Common myeloid progenitor, CD34-positive (primary cell): ENCODE measurements around the gene RPS6KL1.

Experiments
- CTCF ChIA-PET: fragments of 350-600 bp; sonication (Branson Sonifier 250); formaldehyde crosslinking; loops from one replicate; lab custom pipeline; 2021; ENCODE audit warnings: antibody characterized with exemption; lab: Charles Lee
- POLR2A ChIA-PET: fragments of 350-600 bp; sonication (Branson Sonifier 250); formaldehyde crosslinking; loops from one replicate; lab custom pipeline; 2021; ENCODE audit warnings: antibody characterized with exemption; lab: Charles Lee
- DNase-seq, 3 donors: peaks; one replicate each; pipeline versions ENCODE4 v3.0.0 to v3.0.0-alpha.2; 2013
- H3K27ac ChIP-seq, 2 experiments: 1 replicate in 1 of 2; 2 replicates in 1 of 2; pipeline ENCODE4 v1.7.0; 2013; ENCODE audit warnings: inconsistent platforms in 2 of 2, low read length in 2 of 2, mild to moderate bottlenecking in 2 of 2, low read depth in 1 of 2, moderate library complexity in 1 of 2; ENCODE audit not compliant: severe bottlenecking in 2 of 2, insufficient read depth in 1 of 2, poor library complexity in 1 of 2
- H3K27me3 ChIP-seq, 5 experiments: replicated peaks in 2 of 5; 1 replicate in 3 of 5; 2 replicates in 2 of 5; pipeline versions ENCODE4 v1.6.1 to v1.7.0; 2013; ENCODE audit warnings: low read length in 4 of 5, mild to moderate bottlenecking in 2 of 5, moderate library complexity in 2 of 5, inconsistent platforms in 1 of 5; ENCODE audit not compliant: insufficient read depth in 5 of 5, control insufficient read depth in 4 of 5
- H3K36me3 ChIP-seq, 4 experiments: 1 replicate in 2 of 4; 2 replicates in 2 of 4; pipeline versions ENCODE4 v1.6.1 to v1.7.0; 2013; ENCODE audit warnings: low read length in 3 of 4, control low read depth in 1 of 4, mild to moderate bottlenecking in 1 of 4; ENCODE audit not compliant: control insufficient read depth in 4 of 4, insufficient read depth in 4 of 4
- H3K4me1 ChIP-seq, 4 experiments: 1 replicate in 3 of 4; 2 replicates in 1 of 4; pipeline versions ENCODE4 v1.6.1 to v1.7.1; 2013; ENCODE audit warnings: low read length in 3 of 4, mild to moderate bottlenecking in 3 of 4, control low read depth in 1 of 4, inconsistent platforms in 1 of 4, moderate library complexity in 1 of 4; ENCODE audit not compliant: control insufficient read depth in 4 of 4, insufficient read depth in 4 of 4; ENCODE audit errors: control extremely low read depth in 1 of 4
- H3K4me3 ChIP-seq, 7 experiments: 1 replicate in 4 of 7; 2 replicates in 3 of 7; pipeline versions ENCODE4 v1.5.1 to v1.7.0; 2013; ENCODE audit warnings: mild to moderate bottlenecking in 7 of 7, low read length in 6 of 7, moderate library complexity in 6 of 7, inconsistent platforms in 2 of 7, low read depth in 2 of 7, control low read depth in 1 of 7; ENCODE audit not compliant: insufficient read depth in 4 of 7, control insufficient read depth in 1 of 7; ENCODE audit errors: extremely low read depth in 1 of 7
- H3K9me3 ChIP-seq, 5 experiments: 1 replicate in 4 of 5; 2 replicates in 1 of 5; pipeline versions ENCODE4 v1.6.1 to v1.7.1; 2013; ENCODE audit warnings: low read length in 4 of 5, mild to moderate bottlenecking in 2 of 5, inconsistent platforms in 1 of 5, low read depth in 1 of 5, moderate library complexity in 1 of 5; ENCODE audit not compliant: control insufficient read depth in 4 of 5, insufficient read depth in 2 of 5; ENCODE audit errors: control extremely low read depth in 1 of 5
- WGBS: methylation state at CpG from one replicate; pipeline ENCODE4 v1.1.5; 2013; ENCODE audit not compliant: insufficient coverage; 5-methylcytosine and 5-hydroxymethylcytosine counted together

RPS6KL1 gene

GRCh38 chr14:74962493-74962892 lies 39.4 kb upstream of the RPS6KL1 start:
- H3K4me3 ChIP-seq, result no peak overlapping the region
- H3K9me3 ChIP-seq, result no peaks in the 10 kb centered on the region
- WGBS, result 68% methylated on average over 7 of the region's 8 CpGs
- ChIA-PET CTCF (interaction anchor here (0.8 to 1.3 kb wide), 6 partner anchors 11 to 127 kb away, joined by 3 to 4 read pairs (median 3); partner anchors contain the start of gene RPS6KL1), POLR2A (no interaction called here)
- no peak overlapping the region for H3K27ac ChIP-seq
- no peaks in the 10 kb centered on the region for H3K27me3 ChIP-seq
- DNase-seq, result peak in 2 of 3 donors; percentile 43 to 52
- H3K4me1 ChIP-seq, result peaks cover 4 to 32% (median 14%) of the 10 kb centered on the region in 4 experiments
- no peaks in the 10 kb centered on the region for H3K36me3 ChIP-seq

GRCh38 chr14:74962046-74962445 lies 39.0 kb upstream of the RPS6KL1 start:
- no peak overlapping the region for H3K27ac ChIP-seq
- H3K9me3 ChIP-seq, result no peaks in the 10 kb centered on the region
- ChIA-PET CTCF (interaction anchor here (0.8 to 1.6 kb wide), 9 partner anchors 9 to 127 kb away, joined by 3 to 4 read pairs (median 3); partner anchors contain the start of gene RPS6KL1), POLR2A (no interaction called here)
- H3K4me3 ChIP-seq, result no peak overlapping the region
- H3K4me1 ChIP-seq, result peaks cover 4 to 32% (median 14%) of the 10 kb centered on the region in 4 experiments
- 16% methylated on average over 7 of the region's 11 CpGs for WGBS
- no peaks in the 10 kb centered on the region for H3K36me3 ChIP-seq
- DNase-seq, result no peak
- no peaks in the 10 kb centered on the region for H3K27me3 ChIP-seq

- CTCF ChIA-PET, result interaction anchor here (0.6 to 1.6 kb wide), 9 partner anchors 10 to 128 kb away, joined by 3 to 4 read pairs (median 3); no protein-coding TSS in a partner anchor
These were observed 38.3 kb upstream of the RPS6KL1 start for GRCh38 chr14:74961238-74961911.

GRCh38 chr14:74960736-74961135 lies 37.7 kb upstream of the RPS6KL1 start:
- H3K27ac ChIP-seq, result no peak overlapping the region
- H3K4me3 ChIP-seq, result no peak overlapping the region
- peaks cover 0 to 4% (median 0%) of the 10 kb centered on the region in 5 experiments for H3K27me3 ChIP-seq
- no peaks in the 10 kb centered on the region for H3K9me3 ChIP-seq
- no peak for DNase-seq
- ChIA-PET CTCF (interaction anchor here (1.5 to 1.6 kb wide), 2 partner anchors 10 to 352 kb away, joined by 3 to 4 read pairs; no protein-coding TSS in a partner anchor), POLR2A (no interaction called here)
- no peaks in the 10 kb centered on the region for H3K36me3 ChIP-seq
- peaks cover 4 to 32% (median 16%) of the 10 kb centered on the region in 4 experiments for H3K4me1 ChIP-seq
- WGBS, result 91% methylated on average over 4 of the region's 4 CpGs

More at GRCh38 chr14:74961238-74961911, 38.3 kb upstream of the RPS6KL1 start:
- H3K27ac ChIP-seq, result no peak overlapping the region
- 75% methylated on average over 4 of the region's 5 CpGs for WGBS
- no peaks in the 10 kb centered on the region for H3K36me3 ChIP-seq
- POLR2A ChIA-PET, result no interaction called here
- H3K4me3 ChIP-seq, result no peak overlapping the region
- DNase-seq, result no peak
- H3K9me3 ChIP-seq, result no peaks in the 10 kb centered on the region
- no peaks in the 10 kb centered on the region for H3K27me3 ChIP-seq
- peaks cover 4 to 32% (median 14%) of the 10 kb centered on the region in 4 experiments for H3K4me1 ChIP-seq

GRCh38 chr14:74959596-74960180 lies 36.6 kb upstream of the RPS6KL1 start:
- 78% methylated on average over 4 of the region's 5 CpGs for WGBS
- no peak for DNase-seq
- ChIA-PET CTCF (interaction anchor here (0.6 to 1.6 kb wide), 6 partner anchors 12 to 766 kb away, joined by 3 to 5 read pairs (median 3); no protein-coding TSS in a partner anchor), POLR2A (no interaction called here)
- H3K4me1 ChIP-seq, result peaks cover 4 to 39% (median 26%) of the 10 kb centered on the region in 4 experiments
- H3K36me3 ChIP-seq, result no peaks in the 10 kb centered on the region
- H3K9me3 ChIP-seq, result no peaks in the 10 kb centered on the region
- H3K27me3 ChIP-seq, result peaks cover 0 to 11% (median 0%) of the 10 kb centered on the region in 5 experiments
- no peak overlapping the region for H3K4me3 ChIP-seq
- no peak overlapping the region for H3K27ac ChIP-seq

GRCh38 chr14:74956280-74957072 lies 33.4 kb upstream of the RPS6KL1 start:
- H3K4me1 ChIP-seq, result peaks cover 0 to 42% (median 24%) of the 10 kb centered on the region in 4 experiments
- H3K27me3 ChIP-seq, result peaks cover 0 to 17% (median 0%) of the 10 kb centered on the region in 5 experiments
- no peaks in the 10 kb centered on the region for H3K9me3 ChIP-seq
- H3K4me3 ChIP-seq, result no peak overlapping the region
- no peak overlapping the region for H3K27ac ChIP-seq
- POLR2A ChIA-PET, result interaction anchor here (1.8 kb wide), 1 partner anchor 7 kb away, joined by 5 read pairs; no protein-coding TSS in a partner anchor
- WGBS, result 98% methylated on average over 20 of the region's 24 CpGs
- CTCF ChIA-PET, result interaction anchor here (1.4 to 1.5 kb wide), 2 partner anchors 9 to 10 kb away, joined by 4 to 6 read pairs; no protein-coding TSS in a partner anchor
- no peaks in the 10 kb centered on the region for H3K36me3 ChIP-seq
- no peak for DNase-seq
